Ectodermal cell (in vitro differentiated cells): ENCODE data around the gene ANKRD30A. TPM values are rescaled to one million over a fixed set of nuclear protein-coding genes. Genes with fewer than 3 reads are reported as not detected.
"Not testable (repeated sequence)": the region's sequence is repeated elsewhere in the genome, so short reads cannot be mapped to it uniquely, and the experiment has no call there.

ENCODE experiments used
- H3K27ac ChIP-seq: 2 replicates; pipeline ENCODE4 v1.7.0; 2013; ENCODE audit warnings: mild to moderate bottlenecking, low read depth, low read length; ENCODE audit not compliant: insufficient read depth, poor library complexity, severe bottlenecking
- H3K27me3 ChIP-seq: 2 replicates; pipeline ENCODE4 v1.7.0; 2013; ENCODE audit warnings: mild to moderate bottlenecking, low read length; ENCODE audit not compliant: insufficient read depth, control insufficient read depth, poor library complexity, severe bottlenecking
- H3K36me3 ChIP-seq: one replicate; pipeline ENCODE4 v1.7.0; 2013; ENCODE audit warnings: low read length; ENCODE audit not compliant: control insufficient read depth, insufficient read depth
- H3K4me1 ChIP-seq: one replicate; pipeline ENCODE4 v1.7.0; 2013; ENCODE audit warnings: low read length; ENCODE audit not compliant: control insufficient read depth, insufficient read depth
- H3K4me3 ChIP-seq: 2 replicates; pipeline ENCODE4 v1.7.0; 2013; ENCODE audit warnings: low read depth, low read length, control low read depth; ENCODE audit not compliant: insufficient read depth
- H3K9me3 ChIP-seq: 2 replicates; pipeline ENCODE4 v1.7.0; 2013; ENCODE audit warnings: mild to moderate bottlenecking, low read length, moderate library complexity; ENCODE audit not compliant: control insufficient read depth
- WGBS, 2 experiments: methylation state at CpG; one replicate each; pipeline ENCODE4 v1.1.7; 2013; ENCODE audit warnings: missing lambda C conversion rate in 2 of 2; 5-methylcytosine and 5-hydroxymethylcytosine counted together
- polyA plus RNA-seq, 4 experiments: library from polyadenylated mRNA; stranded (reverse); fragments of 50-300 nt; gene quantifications; one replicate each; pipeline ENCODE4 v1.2.3, GENCODE V29; 2013

ANKRD30A gene
- polyA plus RNA-seq (2013, experiment 1 of 4), result not detected
- not detected for polyA plus RNA-seq (2013, experiment 2 of 4)
- polyA plus RNA-seq (2013, experiment 3 of 4), result not detected
- not detected for polyA plus RNA-seq (2013, experiment 4 of 4)

- no peaks in the 10 kb centered on the region for H3K36me3 ChIP-seq
- H3K4me1 ChIP-seq, result no peaks in the 10 kb centered on the region
- no peak within 1 kb of the TSS for H3K27ac ChIP-seq
- no peaks in the 10 kb centered on the region for H3K9me3 ChIP-seq
- no peaks in the 10 kb centered on the region for H3K27me3 ChIP-seq
- no peak within 1 kb of the TSS for H3K4me3 ChIP-seq
- 94% methylated on average over 39 of the region's 39 CpGs for WGBS, 2 experiments
Observed at GRCh38 chr10:37125191-37125732, at the start of gene ANKRD30A. ANKRD30A (plus strand) TSS chr10:37125598; CDS start chr10:37125788, 190 bp downstream.

GRCh38 chr10:37076083-37076482, 49.3 kb upstream of the ANKRD30A start:
- not testable (repeated sequence) for H3K4me1 ChIP-seq, H3K27ac ChIP-seq, H3K9me3 ChIP-seq, H3K36me3 ChIP-seq, H3K27me3 ChIP-seq, H3K4me3 ChIP-seq
- 90% methylated on average over 10 of the region's 10 CpGs for whole genome bisulfite sequencing, 2 experiments

GRCh38 chr10:37095792-37096573, 29.4 kb upstream of the ANKRD30A start:
- 32 to 48% methylated on average over 2 to 3 of the region's 3 CpGs for WGBS, 2 experiments
- Histone ChIP-seq H3K27ac (no peak overlapping the region), H3K9me3 (peaks cover 12% of the 10 kb centered on the region), H3K4me1 (no peaks in the 10 kb centered on the region), H3K36me3 (no peaks in the 10 kb centered on the region), H3K27me3 (no peaks in the 10 kb centered on the region), H3K4me3 (no peak overlapping the region)

GRCh38 chr10:37101261-37101660, 24.1 kb upstream of the ANKRD30A start:
- Histone ChIP-seq H3K4me3 (no peak overlapping the region), H3K9me3 (peaks cover 2% of the 10 kb centered on the region), H3K27ac (no peak overlapping the region), H3K27me3 (no peaks in the 10 kb centered on the region), H3K36me3 (no peaks in the 10 kb centered on the region), H3K4me1 (no peaks in the 10 kb centered on the region)
- WGBS, 2 experiments, result 79 to 88% methylated on average over 3 of the region's 3 CpGs

GRCh38 chr10:37109000-37109399, 16.4 kb upstream of the ANKRD30A start:
- H3K4me1 ChIP-seq, result no peaks in the 10 kb centered on the region
- H3K27me3 ChIP-seq, result no peaks in the 10 kb centered on the region
- H3K4me3 ChIP-seq, result no peak overlapping the region
- H3K27ac ChIP-seq, result no peak overlapping the region
- 42 to 54% methylated on average over 1 of the region's 1 CpG for WGBS, 2 experiments
- peaks cover 7% of the 10 kb centered on the region for H3K9me3 ChIP-seq
- no peaks in the 10 kb centered on the region for H3K36me3 ChIP-seq

GRCh38 chr10:37124532-37124931, 866 bp upstream of the ANKRD30A start:
- no peaks in the 10 kb centered on the region for H3K4me1 ChIP-seq
- H3K27me3 ChIP-seq, result no peaks in the 10 kb centered on the region
- no peak overlapping the region for H3K4me3 ChIP-seq
- no peaks in the 10 kb centered on the region for H3K9me3 ChIP-seq
- no peak overlapping the region for H3K27ac ChIP-seq
- H3K36me3 ChIP-seq, result no peaks in the 10 kb centered on the region
- WGBS, 2 experiments, result 92 to 93% methylated on average over 21 of the region's 21 CpGs

- no peaks in the 10 kb centered on the region for H3K27me3 ChIP-seq
- H3K4me1 ChIP-seq, result no peaks in the 10 kb centered on the region
- H3K36me3 ChIP-seq, result no peaks in the 10 kb centered on the region
- 92 to 93% methylated on average over 12 of the region's 12 CpGs for WGBS, 2 experiments
- no peak overlapping the region for H3K4me3 ChIP-seq
- H3K27ac ChIP-seq, result no peak overlapping the region
- no peaks in the 10 kb centered on the region for H3K9me3 ChIP-seq
Observed at GRCh38 chr10:37125921-37126320, 523 bp downstream of the ANKRD30A start.

- H3K4me1 ChIP-seq, result no peaks in the 10 kb centered on the region
- H3K27ac ChIP-seq, result no peak overlapping the region
- H3K36me3 ChIP-seq, result no peaks in the 10 kb centered on the region
- H3K9me3 ChIP-seq, result no peaks in the 10 kb centered on the region
- H3K27me3 ChIP-seq, result no peaks in the 10 kb centered on the region
- 47 to 57% methylated on average over 5 of the region's 5 CpGs for WGBS, 2 experiments
- H3K4me3 ChIP-seq, result no peak overlapping the region
Observed at GRCh38 chr10:37146443-37146842, 21.0 kb downstream of the ANKRD30A start.

- H3K4me1 ChIP-seq, H3K4me3 ChIP-seq, H3K27ac ChIP-seq, H3K9me3 ChIP-seq, H3K36me3 ChIP-seq, H3K27me3 ChIP-seq: not testable (repeated sequence)
- 67 to 100% methylated on average over 1 to 2 of the region's 4 CpGs for WGBS, 2 experiments
Observed at GRCh38 chr10:37162430-37162829, 37.0 kb downstream of the ANKRD30A start.

GRCh38 chr10:37171945-37172344, 46.5 kb downstream of the ANKRD30A start:
- 75 to 81% methylated on average over 9 of the region's 13 CpGs for WGBS, 2 experiments
- not testable (repeated sequence) for H3K36me3 ChIP-seq, H3K9me3 ChIP-seq, H3K4me1 ChIP-seq, H3K27me3 ChIP-seq, H3K4me3 ChIP-seq, H3K27ac ChIP-seq
